Neuronal stem cell (in vitro differentiated cells): ENCODE measurements around the gene DGKD.

Experiments used
- DNase-seq: peaks from one replicate; pipeline ENCODE4 v3.0.0-alpha.2; 2013; ENCODE audit warnings: low spot score
- H2AFZ ChIP-seq: one replicate; pipeline ENCODE4 v1.6.1; 2013; ENCODE audit warnings: mild to moderate bottlenecking, low read length, inconsistent platforms
- H2AK5ac ChIP-seq: 2 replicates; pipeline ENCODE4 v1.6.1; 2013; ENCODE audit warnings: low read depth, mild to moderate bottlenecking, inconsistent platforms, low read length, moderate library complexity, mixed read lengths
- H2BK120ac ChIP-seq: 2 replicates; pipeline ENCODE4 v1.6.1; 2013; ENCODE audit warnings: low read depth, mild to moderate bottlenecking, inconsistent platforms, low read length, moderate library complexity, mixed read lengths
- H2BK12ac ChIP-seq: one replicate; pipeline ENCODE4 v1.6.1; 2013; ENCODE audit warnings: low read length, inconsistent platforms
- H2BK15ac ChIP-seq: 2 replicates; pipeline ENCODE4 v1.6.1; 2013; ENCODE audit warnings: mild to moderate bottlenecking, low read length, inconsistent platforms, mixed read lengths
- H2BK5ac ChIP-seq: one replicate; pipeline ENCODE4 v1.6.1; 2013; ENCODE audit warnings: inconsistent platforms, mild to moderate bottlenecking, low read length, moderate library complexity
- H3K14ac ChIP-seq: one replicate; pipeline ENCODE4 v1.6.1; 2013; ENCODE audit warnings: low read length, inconsistent platforms
- H3K18ac ChIP-seq: 2 replicates; pipeline ENCODE4 v1.6.1; 2013; ENCODE audit warnings: low read length, inconsistent platforms
- H3K23ac ChIP-seq: 2 replicates; pipeline ENCODE4 v1.6.1; 2013; ENCODE audit warnings: low read depth, mild to moderate bottlenecking, mixed read lengths, low read length, inconsistent platforms; ENCODE audit not compliant: poor library complexity
- H3K27ac ChIP-seq: replicated peaks from 3 replicates; pipeline ENCODE4 v1.5.1; 2013; ENCODE audit warnings: low read length, inconsistent platforms
- H3K27me3 ChIP-seq, 3 experiments: 2 replicates each; pipeline ENCODE4 v1.6.1; 2013; ENCODE audit warnings: low read length in 3 of 3, mild to moderate bottlenecking in 2 of 3, inconsistent platforms in 1 of 3, low read depth in 1 of 3, mixed read lengths in 1 of 3, moderate library complexity in 1 of 3; ENCODE audit not compliant: control insufficient read depth in 3 of 3, insufficient read depth in 3 of 3
- H3K36me3 ChIP-seq, 2 donors: replicated peaks in 1 of 2; 2 replicates each; pipeline ENCODE4 v1.6.1; 2013; ENCODE audit warnings: low read length in 2 of 2; ENCODE audit not compliant: control insufficient read depth in 2 of 2, insufficient read depth in 2 of 2
- H3K4ac ChIP-seq: 2 replicates; pipeline ENCODE4 v1.6.1; 2013; ENCODE audit warnings: inconsistent platforms, mild to moderate bottlenecking, low read length, moderate library complexity
- H3K4me1 ChIP-seq, 2 donors: 1 replicate in 1 of 2; 2 replicates in 1 of 2; pipeline ENCODE4 v1.6.1; 2013; ENCODE audit warnings: low read length in 2 of 2, low read depth in 1 of 2; ENCODE audit not compliant: control insufficient read depth in 2 of 2, insufficient read depth in 1 of 2
- H3K4me2 ChIP-seq: one replicate; pipeline ENCODE4 v1.6.1; 2013; ENCODE audit warnings: mild to moderate bottlenecking, low read length, inconsistent platforms; ENCODE audit not compliant: insufficient read depth, poor library complexity, severe bottlenecking
- H3K4me3 ChIP-seq, 2 donors: 2 replicates each; pipeline ENCODE4 v1.5.1; 2013; ENCODE audit warnings: low read length in 2 of 2, mild to moderate bottlenecking in 2 of 2, inconsistent platforms in 1 of 2, moderate library complexity in 1 of 2
- H3K79me1 ChIP-seq: one replicate; pipeline ENCODE4 v1.6.1; 2013; ENCODE audit warnings: low read depth, mild to moderate bottlenecking, inconsistent platforms, low read length, moderate library complexity
- H3K9ac ChIP-seq: one replicate; pipeline ENCODE4 v1.6.1; 2013; ENCODE audit warnings: mild to moderate bottlenecking, low read depth, low read length, inconsistent platforms; ENCODE audit not compliant: poor library complexity
- H3K9me3 ChIP-seq, 2 donors: replicated peaks in 1 of 2; 2 replicates each; pipeline versions ENCODE3 to v1.6.1; 2013; ENCODE audit warnings: low read length in 2 of 2, mild to moderate bottlenecking in 2 of 2, inconsistent platforms in 1 of 2, low read depth in 1 of 2, mixed read lengths in 1 of 2, moderate library complexity in 1 of 2; ENCODE audit not compliant: control insufficient read depth in 2 of 2, insufficient read depth in 1 of 2
- H4K8ac ChIP-seq: one replicate; pipeline ENCODE4 v1.6.1; 2013; ENCODE audit warnings: low read depth, mild to moderate bottlenecking, inconsistent platforms, low read length, moderate library complexity
- H4K91ac ChIP-seq: one replicate; pipeline ENCODE4 v1.6.1; 2013; ENCODE audit warnings: low read length, low read depth, mild to moderate bottlenecking, inconsistent platforms; ENCODE audit not compliant: poor library complexity
- WGBS, 2 donors: extraction: QIAGEN DNeasy Blood & Tissue Kit; methylation state at CpG; one replicate each; pipeline ENCODE4 v1.1.7; 2013; ENCODE audit warnings: missing lambda C conversion rate in 2 of 2, mixed read lengths in 1 of 2; ENCODE audit not compliant: insufficient read length in 2 of 2, insufficient replicate concordance in 1 of 2; ENCODE audit errors: extremely low coverage in 2 of 2; 5-methylcytosine and 5-hydroxymethylcytosine counted together

Gene DGKD

DNA sequence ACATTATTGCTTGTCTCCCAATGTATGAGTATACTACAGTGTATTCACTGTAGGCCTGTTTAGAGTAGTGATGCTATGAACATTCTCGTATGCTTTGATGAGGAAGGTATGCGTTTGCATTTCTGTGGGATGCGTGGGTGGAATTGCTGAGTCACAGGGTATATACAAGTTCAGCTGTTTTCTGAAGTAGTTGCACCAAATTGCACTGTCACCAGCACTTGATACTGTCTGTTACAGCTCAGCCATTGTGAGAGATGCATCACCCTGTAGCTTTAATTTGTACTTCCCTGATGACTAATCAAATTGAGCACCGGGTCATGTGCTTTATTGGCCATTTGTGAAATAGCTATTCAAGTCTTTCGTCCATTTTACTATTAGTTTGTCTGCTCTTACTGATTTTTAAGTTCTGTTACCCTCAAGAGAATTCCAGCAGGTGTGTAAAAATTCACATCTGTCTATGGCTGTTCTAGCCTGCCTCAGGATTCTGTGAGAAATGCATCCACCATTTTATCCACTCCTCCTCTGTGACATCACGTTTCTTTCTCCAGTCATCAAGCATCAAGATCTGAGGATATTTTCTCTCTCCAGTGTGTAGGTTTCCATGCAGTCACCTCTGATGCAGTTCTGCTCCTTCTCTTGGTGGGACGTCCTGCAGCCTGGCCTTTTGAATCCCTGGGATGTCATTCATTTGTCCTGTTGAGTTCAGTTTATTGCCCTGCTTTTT lies 72.5 kb downstream of the DGKD start:
- Histone ChIP-seq H3K9ac (no peak overlapping the region), H3K27ac (no peak overlapping the region), H2AFZ (no peak overlapping the region), H3K18ac (no peak overlapping the region), H4K8ac (no peak overlapping the region), H3K14ac (no peak overlapping the region), H2BK5ac (no peak overlapping the region), H2BK120ac (no peak overlapping the region), H2BK12ac (no peak overlapping the region), H4K91ac (no peak overlapping the region), H2BK15ac (no peak overlapping the region), H3K4me3 (no peak overlapping the region), H3K9me3 (peaks cover 0 to 3% of the 10 kb centered on the region in 2 donors), H3K36me3 (no peaks in the 10 kb centered on the region), H3K23ac (no peak overlapping the region), H3K27me3 (no peaks in the 10 kb centered on the region), H3K4me1 (peaks cover 0 to 4% of the 10 kb centered on the region in 2 donors), H3K4ac (no peak overlapping the region), H3K4me2 (no peak overlapping the region), H3K79me1 (peaks cover 3% of the 10 kb centered on the region), H2AK5ac (no peak overlapping the region)
- WGBS, 2 donors = no CpG with 5 or more reads among the region's 7 CpGs
- no peak for DNase-seq

DNA sequence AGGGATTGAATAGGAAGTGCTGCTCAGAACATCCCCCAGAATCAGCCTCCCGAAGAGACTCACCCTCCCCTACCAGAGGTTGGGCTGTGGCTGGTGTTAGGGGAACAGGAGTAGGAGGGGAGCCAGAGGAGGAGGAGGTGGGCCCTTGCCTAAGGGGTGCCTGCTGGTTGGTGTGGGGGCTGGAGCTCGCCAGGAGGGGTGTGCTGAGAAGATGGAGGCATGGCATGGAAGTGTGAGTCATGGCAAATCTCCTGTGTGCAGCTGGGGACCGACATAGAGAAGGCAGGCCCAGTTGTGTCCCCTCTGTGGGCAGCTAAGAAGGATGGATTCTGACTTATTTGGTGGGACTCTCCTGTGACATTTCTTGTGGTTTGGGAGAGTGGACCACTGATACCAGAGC lies 73.7 kb downstream of the DGKD start:
- H3K9me3 ChIP-seq = peaks cover 0 to 3% of the 10 kb centered on the region in 2 donors
- H3K9ac ChIP-seq = peak overlapping the region; percentile 36
- H2BK5ac ChIP-seq = no peak overlapping the region
- H3K23ac ChIP-seq = no peak overlapping the region
- no peaks in the 10 kb centered on the region for H3K4me1 ChIP-seq
- WGBS, 2 donors = no CpG with 5 or more reads among the region's 3 CpGs
- no peak overlapping the region for H3K4ac ChIP-seq
- no peak overlapping the region for H2AK5ac ChIP-seq
- no peak for DNase-seq
- no peak overlapping the region for H3K4me3 ChIP-seq
- H2BK120ac ChIP-seq = no peak overlapping the region
- H3K4me2 ChIP-seq = no peak overlapping the region
- H3K36me3 ChIP-seq = no peaks in the 10 kb centered on the region
- H3K14ac ChIP-seq = no peak overlapping the region
- no peaks in the 10 kb centered on the region for H3K27me3 ChIP-seq
- no peak overlapping the region for H2BK15ac ChIP-seq
- H4K8ac ChIP-seq = no peak overlapping the region
- H3K79me1 ChIP-seq = peaks cover 3% of the 10 kb centered on the region
- no peak overlapping the region for H2AFZ ChIP-seq
- no peak overlapping the region for H3K18ac ChIP-seq
- no peak overlapping the region for H2BK12ac ChIP-seq
- H3K27ac ChIP-seq = no peak overlapping the region
- no peak overlapping the region for H4K91ac ChIP-seq

DNA sequence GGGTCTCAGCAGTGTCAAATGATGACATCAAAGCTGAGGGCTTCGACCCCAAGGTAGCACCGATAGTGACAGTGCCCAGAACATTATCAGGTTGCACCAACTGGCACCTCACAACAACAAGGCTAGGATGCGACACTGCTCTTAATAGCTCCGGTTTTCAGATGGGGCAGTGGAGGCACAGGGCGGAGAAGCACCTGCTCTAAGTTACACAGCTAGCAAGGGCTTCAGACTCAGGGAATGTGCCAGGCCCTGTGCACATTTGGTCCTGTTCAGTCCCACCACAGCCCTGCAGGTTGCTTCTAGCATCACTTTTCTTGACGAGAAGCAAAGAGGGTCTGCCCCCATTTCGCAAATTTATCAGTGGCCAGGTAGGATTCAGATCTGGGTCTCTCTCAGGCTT lies 74.1 kb downstream of the DGKD start:
- DNase-seq = no peak

DNA sequence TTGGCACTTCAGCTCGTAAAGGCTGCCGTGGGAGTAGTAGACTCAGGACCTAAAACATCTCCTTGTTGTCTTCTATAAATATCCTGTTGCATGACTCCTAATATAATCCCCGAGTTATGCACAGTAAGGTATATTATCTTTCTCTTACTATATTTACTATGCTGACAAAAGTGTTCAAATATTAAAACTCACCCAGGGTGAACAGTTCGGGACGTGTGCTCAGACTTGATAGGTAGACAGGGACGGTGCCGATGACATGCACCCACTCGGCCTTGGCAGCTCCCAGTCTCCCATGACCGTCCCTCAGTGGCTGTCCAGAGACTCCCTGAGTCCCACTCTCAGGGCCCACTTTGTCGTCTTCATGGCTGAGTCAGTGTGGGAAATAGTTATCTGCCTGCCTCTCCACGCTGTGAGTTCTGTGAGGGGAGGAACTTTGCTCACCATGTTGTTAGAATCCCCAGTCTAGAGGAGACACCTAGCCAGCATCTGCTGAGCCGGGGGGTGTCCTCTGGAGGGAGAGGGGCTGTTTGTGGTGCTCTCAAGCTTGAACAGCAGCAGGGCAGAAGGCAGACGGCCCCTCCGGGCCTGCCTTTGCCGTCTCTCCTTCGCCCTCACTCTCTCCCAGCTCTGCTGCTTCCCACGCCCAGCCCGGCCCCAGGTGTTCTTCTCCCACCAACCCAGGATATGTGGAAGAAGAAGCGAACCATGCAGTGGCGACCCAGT lies 75.0 kb downstream of the DGKD start:
- WGBS, 2 donors = no CpG with 5 or more reads among the region's 20 CpGs
- H4K8ac ChIP-seq = peak overlapping the region; percentile 86
- H3K18ac ChIP-seq = peak overlapping the region; percentile 52
- no peak overlapping the region for H3K27ac ChIP-seq
- no peak overlapping the region for H3K14ac ChIP-seq
- H4K91ac ChIP-seq = no peak overlapping the region
- H3K4me2 ChIP-seq = no peak overlapping the region
- H3K36me3 ChIP-seq = no peaks in the 10 kb centered on the region
- H2AK5ac ChIP-seq = no peak overlapping the region
- H3K4me1 ChIP-seq = no peaks in the 10 kb centered on the region
- no peak overlapping the region for H2AFZ ChIP-seq
- H3K4me3 ChIP-seq = no peak overlapping the region
- no peak for DNase-seq
- no peak overlapping the region for H3K4ac ChIP-seq
- H3K23ac ChIP-seq = no peak overlapping the region
- no peak overlapping the region for H2BK120ac ChIP-seq
- no peaks in the 10 kb centered on the region for H3K27me3 ChIP-seq
- H3K9me3 ChIP-seq = peaks cover 0 to 3% of the 10 kb centered on the region in 2 donors
- H3K9ac ChIP-seq = no peak overlapping the region
- no peaks in the 10 kb centered on the region for H3K79me1 ChIP-seq
- no peak overlapping the region for H2BK12ac ChIP-seq
- no peak overlapping the region for H2BK5ac ChIP-seq
- H2BK15ac ChIP-seq = no peak overlapping the region

More for the DNA sequence above, 74.1 kb downstream of the DGKD start:
- no peak overlapping the region for H4K91ac ChIP-seq
- H3K14ac ChIP-seq = no peak overlapping the region
- H3K9ac ChIP-seq = no peak overlapping the region
- H3K79me1 ChIP-seq = peaks cover under 1% of the 10 kb centered on the region
- H3K27ac ChIP-seq = no peak overlapping the region
- peak overlapping the region; percentile 6 for H2AK5ac ChIP-seq
- no peak overlapping the region for H3K18ac ChIP-seq
- H2BK12ac ChIP-seq = no peak overlapping the region
- no peaks in the 10 kb centered on the region for H3K27me3 ChIP-seq
- H2BK120ac ChIP-seq = no peak overlapping the region
- H3K9me3 ChIP-seq = peaks cover 0 to 3% of the 10 kb centered on the region in 2 donors
- no peaks in the 10 kb centered on the region for H3K4me1 ChIP-seq
- H3K23ac ChIP-seq = no peak overlapping the region
- no peaks in the 10 kb centered on the region for H3K36me3 ChIP-seq
- no peak overlapping the region for H3K4me2 ChIP-seq
- no peak overlapping the region for H3K4me3 ChIP-seq
- H2AFZ ChIP-seq = no peak overlapping the region
- H2BK15ac ChIP-seq = no peak overlapping the region
- no CpG with 5 or more reads among the region's 7 CpGs for WGBS, 2 donors
- H2BK5ac ChIP-seq = no peak overlapping the region
- H3K4ac ChIP-seq = no peak overlapping the region
- no peak overlapping the region for H4K8ac ChIP-seq
